ENCODE results near the gene YIPF5. TPM values are rescaled to one million over a fixed set of nuclear protein-coding genes. Genes with fewer than 3 reads are reported as not detected.

YIPF5 gene
- total RNA-seq, 3 donors from 2014 or later (not counting 1 experiment from before 2014, with no cell fraction given), result 19.8 to 26.0 (median 24.6) TPM

GRCh38 chr5:144139586-144139985, 30.9 kb downstream of the YIPF5 start:
- H3K27me3 Mint-ChIP-seq (ENCODE audit: low read depth in 2 of 2), result peaks cover 29 to 71% of the 10 kb centered on the region in 2 donors
- peaks cover 0 to 3% of the 10 kb centered on the region in 2 donors for H3K4me1 Mint-ChIP-seq
- H3K4me3 Mint-ChIP-seq, result no peak overlapping the region
- intact Hi-C loops (cut with micrococcal nuclease), result no loop called here
- no peak overlapping the region for H3K27ac Mint-ChIP-seq
- no peaks in the 10 kb centered on the region for H3K27me3 ChIP-seq (ENCODE audit: control insufficient read depth, insufficient read depth, low read length)
- no peak overlapping the region for H3K27ac ChIP-seq (ENCODE audit: low read length)
- no peaks in the 10 kb centered on the region for H3K36me3 ChIP-seq (ENCODE audit: control insufficient read depth, insufficient read depth, low read length)
- ATAC-seq, result no peak
- H3K9me3 ChIP-seq (ENCODE audit: control insufficient read depth, insufficient read depth, low read length), result no peaks in the 10 kb centered on the region
- 99% methylated on average over 5 of the region's 5 CpGs for WGBS (ENCODE audit: insufficient coverage)
- H3K36me3 Mint-ChIP-seq, result no peaks in the 10 kb centered on the region
- no peak overlapping the region for H3K4me3 ChIP-seq (ENCODE audit: low read length)
- TF ChIP-seq CTCF (IDR thresholded peaks at IDR 0.05), result no peak
- no peak for DNase-seq
- no peaks in the 10 kb centered on the region for H3K4me1 ChIP-seq (ENCODE audit: control insufficient read depth, insufficient read depth, low read length)
- no peaks in the 10 kb centered on the region for H3K9me3 Mint-ChIP-seq

GRCh38 chr5:144135113-144135762, 35.2 kb downstream of the YIPF5 start:
- ATAC-seq (no peak), DNase-seq (no peak)
- Histone ChIP-seq H3K27ac (ENCODE audit: low read length) (no peak overlapping the region), H3K9me3 (ENCODE audit: control insufficient read depth, insufficient read depth, low read length) (no peaks in the 10 kb centered on the region), H3K4me1 (ENCODE audit: control insufficient read depth, insufficient read depth, low read length) (no peaks in the 10 kb centered on the region), H3K36me3 (ENCODE audit: control insufficient read depth, insufficient read depth, low read length) (no peaks in the 10 kb centered on the region), H3K4me3 (ENCODE audit: low read length) (no peak overlapping the region), H3K27me3 (ENCODE audit: control insufficient read depth, insufficient read depth, low read length) (no peaks in the 10 kb centered on the region)
- 96% methylated on average over 3 of the region's 3 CpGs for WGBS (ENCODE audit: insufficient coverage)
- H3K27me3 Mint-ChIP-seq (ENCODE audit: low read depth in 2 of 2), result peaks cover 24 to 52% of the 10 kb centered on the region in 2 donors
- H3K4me3 Mint-ChIP-seq, result no peak overlapping the region
- H3K9me3 Mint-ChIP-seq, result no peaks in the 10 kb centered on the region
- H3K36me3 Mint-ChIP-seq, result no peaks in the 10 kb centered on the region
- intact Hi-C loops (cut with micrococcal nuclease), result no loop called here
- no peak overlapping the region for H3K27ac Mint-ChIP-seq
- no peak for TF ChIP-seq CTCF (IDR thresholded peaks at IDR 0.05)
- peaks cover 0 to 3% of the 10 kb centered on the region in 2 donors for H3K4me1 Mint-ChIP-seq

- Histone ChIP-seq H3K4me3 (ENCODE audit: low read length) (no peak overlapping the region), H3K4me1 (ENCODE audit: control insufficient read depth, insufficient read depth, low read length) (no peaks in the 10 kb centered on the region), H3K27me3 (ENCODE audit: control insufficient read depth, insufficient read depth, low read length) (no peaks in the 10 kb centered on the region), H3K9me3 (ENCODE audit: control insufficient read depth, insufficient read depth, low read length) (no peaks in the 10 kb centered on the region), H3K36me3 (ENCODE audit: control insufficient read depth, insufficient read depth, low read length) (no peaks in the 10 kb centered on the region), H3K27ac (ENCODE audit: low read length) (no peak overlapping the region)
- H3K27ac Mint-ChIP-seq, result no peak overlapping the region
- H3K4me1 Mint-ChIP-seq, result peaks cover 0 to 3% of the 10 kb centered on the region in 2 donors
- no peak for TF ChIP-seq CTCF (IDR thresholded peaks at IDR 0.05)
- peaks cover 28 to 50% of the 10 kb centered on the region in 2 donors for H3K27me3 Mint-ChIP-seq (ENCODE audit: low read depth in 2 of 2)
- intact Hi-C loops (cut with micrococcal nuclease), result no loop called here
- no peaks in the 10 kb centered on the region for H3K9me3 Mint-ChIP-seq
- no peak for ATAC-seq
- H3K36me3 Mint-ChIP-seq, result no peaks in the 10 kb centered on the region
- WGBS (ENCODE audit: insufficient coverage), result 83% methylated on average over 2 of the region's 2 CpGs
- no peak overlapping the region for H3K4me3 Mint-ChIP-seq
- no peak for DNase-seq
Observed at GRCh38 chr5:144134194-144134826, 36.1 kb downstream of the YIPF5 start.
